BLaER1 treated with 17β-estradiol and CSF1 and Interleukin-3, amounts not matched to agents 10 nM and 100 nM (cell line): ENCODE results near the gene CHD8.
"Not testable (repeated sequence)": the region's sequence is repeated elsewhere in the genome, so short reads cannot be mapped to it uniquely, and the experiment has no call there.

ENCODE experiments used
- H3K27ac ChIP-seq, 11 experiments: shearing (Covaris generic); formaldehyde crosslinking; 2 replicates each; pipeline ENCODE4 v1.8.1; 2022
- H3K27me3 ChIP-seq, 11 experiments: shearing (Covaris generic); formaldehyde crosslinking; 2 replicates each; pipeline ENCODE4 v1.8.1; 2022
- H3K36me3 ChIP-seq, 11 experiments: shearing (Covaris generic); formaldehyde crosslinking; 2 replicates each; pipeline ENCODE4 v1.8.1; 2022
- H3K4me1 ChIP-seq, 10 experiments: shearing (Covaris generic); formaldehyde crosslinking; 2 replicates each; pipeline ENCODE4 v1.8.1; 2022
- H3K4me2 ChIP-seq, 11 experiments: shearing (Covaris generic); formaldehyde crosslinking; 2 replicates each; pipeline ENCODE4 v1.8.1; 2022
- H3K4me3 ChIP-seq, 10 experiments: shearing (Covaris generic); formaldehyde crosslinking; 2 replicates each; pipeline ENCODE4 v1.8.1; 2022
- H3K9ac ChIP-seq, 11 experiments: shearing (Covaris generic); formaldehyde crosslinking; 2 replicates each; pipeline ENCODE4 v1.8.1; 2022
- H3K9me3 ChIP-seq, 11 experiments: shearing (Covaris generic); formaldehyde crosslinking; replicated peaks in 1 of 11; 2 replicates each; pipeline ENCODE4 v1.8.1; 2022
- H4K20me1 ChIP-seq, 11 experiments: shearing (Covaris generic); formaldehyde crosslinking; 2 replicates each; pipeline ENCODE4 v1.8.1; 2022
- Cebpa-rat ChIP-seq, 11 experiments: shearing (Covaris generic); IDR thresholded peaks; 2 replicates each; pipeline ENCODE4 v1.8.1; 2022

Gene CHD8

DNA sequence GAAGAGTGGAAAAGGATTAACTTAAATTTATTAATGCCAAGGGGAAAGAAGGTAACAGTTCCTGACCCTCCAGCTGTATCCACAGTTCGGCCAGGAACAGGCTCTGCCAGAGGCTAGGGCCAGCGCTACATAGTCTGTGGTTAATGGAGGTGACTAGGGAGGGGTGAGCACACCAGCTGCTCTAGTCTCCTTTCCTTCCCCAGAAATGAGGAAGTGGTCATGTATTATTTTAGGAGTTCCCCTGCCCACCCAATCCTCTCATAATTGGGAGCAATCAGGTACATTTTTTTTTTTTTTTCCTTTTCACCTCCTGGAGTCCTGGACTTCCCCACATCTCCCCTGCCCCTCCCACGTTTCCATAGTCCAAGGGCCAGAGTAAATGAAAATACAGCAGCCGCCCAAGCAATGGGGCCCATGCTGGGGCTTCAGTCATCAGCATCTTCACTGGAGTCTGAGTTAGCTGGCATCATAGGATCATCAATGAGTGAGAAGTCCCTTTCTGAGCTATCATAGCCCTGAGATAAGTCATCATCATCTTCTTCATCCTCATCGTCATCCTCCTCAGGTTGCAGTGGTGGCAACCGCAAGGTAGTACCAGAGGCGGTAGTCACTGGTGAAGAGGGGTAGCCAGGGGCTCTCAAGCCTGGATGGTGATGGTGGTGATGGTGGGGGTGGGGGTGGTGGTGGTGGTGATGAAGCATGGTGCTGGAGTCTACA, 70.6 kb downstream of the CHD8 start:
- TF ChIP-seq Cebpa-rat (IDR thresholded peaks at IDR 0.05), result no peak
- no peaks in the 10 kb centered on the region for H3K27me3 ChIP-seq
- peak overlapping the region; percentile 94 to 99 (median 97) for H3K9ac ChIP-seq
- H3K4me1 ChIP-seq, result peaks cover 30 to 45% (median 41%) of the 10 kb centered on the region in 10 experiments
- peaks cover 50 to 71% (median 57%) of the 10 kb centered on the region in 11 experiments for H3K36me3 ChIP-seq
- peak overlapping the region; percentile 76 to 91 (median 88) for H3K4me3 ChIP-seq
- H3K27ac ChIP-seq, result peak overlapping the region; percentile 96 to 99 (median 98); a peak in 20 of 22 replicates
- H4K20me1 ChIP-seq, result peaks cover 11 to 33% (median 25%) of the 10 kb centered on the region in 11 experiments; a peak in 20 of 22 replicates
- H3K9me3 ChIP-seq, result no peaks in the 10 kb centered on the region
- H3K4me2 ChIP-seq, result peak overlapping the region; percentile 79 to 94 (median 89)

DNA sequence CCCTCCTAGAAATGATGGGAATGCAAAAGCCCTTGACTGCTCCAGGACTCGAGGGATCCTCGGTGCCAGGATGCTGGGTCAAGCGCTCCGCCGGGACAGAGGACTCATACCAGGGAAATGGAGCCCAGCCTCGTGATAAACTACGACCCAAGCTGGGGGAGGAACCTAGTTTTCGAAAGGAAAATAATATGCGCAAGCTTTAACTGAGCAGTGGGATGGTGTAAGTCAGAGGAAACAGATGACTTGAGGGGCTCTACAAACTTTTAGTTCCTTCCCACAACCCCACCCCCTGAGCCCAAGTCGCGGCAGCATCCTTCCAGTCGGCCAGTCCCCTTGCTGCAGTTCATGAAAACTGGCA, 71.5 kb downstream of the CHD8 start:
- Histone ChIP-seq H3K9ac (peak overlapping the region; percentile 94 to 99 (median 97)), H3K4me1 (peaks cover 30 to 53% (median 44%) of the 10 kb centered on the region in 10 experiments), H3K9me3 (no peaks in the 10 kb centered on the region), H3K4me2 (peak overlapping the region; percentile 79 to 94 (median 89)), H3K27me3 (no peaks in the 10 kb centered on the region), H3K27ac (peak overlapping the region; percentile 96 to 99 (median 98)), H3K4me3 (peak overlapping the region; percentile 76 to 91 (median 88)), H3K36me3 (peaks cover 42 to 71% (median 57%) of the 10 kb centered on the region in 11 experiments), H4K20me1 (peaks cover 19 to 41% (median 34%) of the 10 kb centered on the region in 11 experiments; a peak in 21 of 22 replicates)
- TF ChIP-seq Cebpa-rat (IDR thresholded peaks at IDR 0.05), result no peak

DNA sequence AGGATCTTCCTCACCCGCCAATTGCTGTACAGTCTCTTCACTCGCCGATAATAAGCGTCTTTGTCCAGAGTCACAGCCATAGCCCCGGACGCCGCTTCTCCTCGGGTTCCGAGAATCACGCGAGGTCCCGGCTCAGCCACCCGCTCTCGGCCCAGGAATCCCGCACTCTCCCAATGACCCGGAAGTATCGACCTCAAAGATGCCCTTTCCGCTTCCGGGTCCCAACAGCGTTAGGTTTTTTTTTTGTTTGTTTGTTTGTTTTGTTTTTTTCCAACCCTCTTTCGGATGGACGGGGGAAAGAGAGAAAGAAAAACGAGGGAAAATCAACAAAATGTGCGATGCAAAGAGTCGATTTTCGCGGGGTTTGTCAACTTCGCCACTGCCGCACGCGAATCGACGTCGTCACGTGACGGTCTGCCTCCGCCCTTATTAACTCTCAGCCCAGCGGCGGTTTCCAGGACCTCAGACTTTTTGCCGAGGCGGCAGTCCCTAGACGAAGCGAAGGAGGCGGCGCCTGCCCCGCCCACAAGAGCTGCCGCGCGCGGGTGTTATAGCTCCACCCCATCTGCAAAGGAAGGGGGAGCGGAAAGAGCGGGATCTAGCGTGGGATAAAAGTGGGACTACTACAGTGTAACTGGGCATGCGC, 72.0 kb downstream of the CHD8 start, which contains the start of gene SUPT16H:
SUPT16H (minus strand) TSS at position 172 of the 646 bp plus-strand sequence; CDS start at position 80, 92 bp downstream.
- Histone ChIP-seq H3K4me1 (peaks cover 30 to 58% (median 48%) of the 10 kb centered on the region in 10 experiments), H3K4me3 (peak within 1 kb of the TSS; percentile 76 to 91 (median 88)), H3K4me2 (peak within 1 kb of the TSS; percentile 83 to 94 (median 89)), H3K9me3 (no peaks in the 10 kb centered on the region), H4K20me1 (peaks cover 24 to 46% (median 39%) of the 10 kb centered on the region in 11 experiments; a peak in 21 of 22 replicates), H3K36me3 (peaks cover 37 to 71% (median 57%) of the 10 kb centered on the region in 11 experiments), H3K27ac (peak within 1 kb of the TSS; percentile 96 to 99 (median 98)), H3K9ac (peak within 1 kb of the TSS; percentile 94 to 99 (median 97)), H3K27me3 (no peaks in the 10 kb centered on the region)
- no peak for TF ChIP-seq Cebpa-rat (IDR thresholded peaks at IDR 0.05)

DNA sequence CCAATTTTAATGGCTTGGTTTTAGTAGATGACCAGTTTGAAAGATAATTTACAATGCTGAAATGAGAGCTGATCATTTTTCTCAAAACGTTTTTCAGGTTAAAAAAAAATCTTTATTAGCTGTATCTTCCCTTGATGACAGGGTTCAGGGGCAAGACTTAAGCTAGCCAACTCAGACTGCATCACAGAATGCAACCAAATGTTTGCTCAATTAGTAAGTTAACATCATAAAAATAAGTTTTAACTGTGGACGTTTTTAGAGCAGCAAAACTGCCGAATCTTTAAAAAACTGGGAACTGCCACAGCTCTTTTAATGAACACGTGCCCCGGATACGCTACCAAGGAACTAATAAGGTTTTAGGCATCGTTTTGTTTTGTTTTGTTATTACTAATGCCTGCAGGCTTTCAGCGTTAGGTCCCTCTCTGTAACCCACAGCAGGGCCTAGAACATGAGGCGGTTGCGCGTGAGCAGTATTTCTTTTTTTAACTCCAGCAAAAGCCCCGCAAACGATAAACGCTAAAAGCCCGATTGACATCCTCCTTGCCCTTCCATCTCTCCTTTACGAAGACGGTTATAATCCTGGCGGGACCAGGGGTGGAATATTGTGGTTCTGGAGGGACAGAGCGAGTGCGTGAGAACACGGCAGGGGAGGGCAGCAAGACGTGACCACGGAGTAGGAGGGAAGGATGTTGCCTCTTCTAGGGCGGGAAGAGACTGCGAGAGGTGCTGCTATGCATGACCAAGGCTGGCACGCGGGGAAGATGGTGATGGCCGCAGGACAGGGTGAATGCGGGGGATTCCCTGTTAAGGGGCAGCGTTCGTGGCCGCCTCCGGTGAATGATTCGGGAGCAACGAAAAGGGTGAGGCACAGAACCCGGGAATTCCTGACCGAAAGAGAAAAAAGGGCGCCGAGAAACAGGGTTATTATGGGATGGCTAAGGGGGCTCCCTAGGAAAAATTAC, 72.8 kb downstream of the CHD8 start:
- no peaks in the 10 kb centered on the region for H3K9me3 ChIP-seq
- H3K9ac ChIP-seq, result peak overlapping the region; percentile 94 to 99 (median 97)
- H3K4me3 ChIP-seq, result peak overlapping the region; percentile 76 to 91 (median 88)
- TF ChIP-seq Cebpa-rat (IDR thresholded peaks at IDR 0.05), result no peak
- peaks cover 30 to 60% (median 48%) of the 10 kb centered on the region in 10 experiments for H3K4me1 ChIP-seq
- peak overlapping the region; percentile 96 to 99 (median 98) for H3K27ac ChIP-seq
- H3K36me3 ChIP-seq, result peaks cover 29 to 71% (median 54%) of the 10 kb centered on the region in 11 experiments
- peak overlapping the region; percentile 83 to 94 (median 89) for H3K4me2 ChIP-seq
- peaks cover 28 to 49% (median 43%) of the 10 kb centered on the region in 11 experiments; a peak in 21 of 22 replicates for H4K20me1 ChIP-seq
- no peaks in the 10 kb centered on the region for H3K27me3 ChIP-seq

DNA sequence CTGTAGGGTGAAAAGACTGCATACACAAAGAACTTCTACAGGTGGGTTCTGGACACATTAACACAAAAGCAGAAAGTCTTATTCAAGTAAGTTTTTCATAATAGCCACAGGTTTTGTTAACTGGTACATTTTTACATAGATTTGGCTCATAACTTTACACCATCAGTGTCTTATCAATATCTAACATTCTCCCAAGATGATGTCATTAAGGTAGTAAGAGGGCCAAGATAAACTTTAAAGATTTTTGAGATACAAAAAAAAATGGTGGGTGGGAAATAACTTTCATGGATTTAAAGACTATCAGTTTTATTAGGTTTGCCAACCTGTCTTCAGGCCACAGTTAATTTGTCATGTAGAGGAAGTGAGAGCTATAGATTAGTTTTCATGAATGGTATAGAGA, 73.8 kb downstream of the CHD8 start:
- Histone ChIP-seq H4K20me1 (peaks cover 36 to 60% (median 52%) of the 10 kb centered on the region in 11 experiments; a peak in 21 of 22 replicates), H3K9me3 (no peaks in the 10 kb centered on the region), H3K9ac (peak overlapping the region; percentile 94 to 99 (median 97); a peak in 17 of 22 replicates), H3K4me3 (peak overlapping the region in 9 of 10 experiments; percentile 76 to 91 (median 88); a peak in 15 of 20 replicates), H3K27ac (peak overlapping the region in 2 of 11 experiments; percentile 96 to 98; a peak in 1 of 22 replicates), H3K27me3 (no peaks in the 10 kb centered on the region), H3K4me1 (peaks cover 30 to 60% (median 48%) of the 10 kb centered on the region in 10 experiments), H3K36me3 (peaks cover 28 to 71% (median 55%) of the 10 kb centered on the region in 11 experiments), H3K4me2 (peak overlapping the region; percentile 83 to 94 (median 89); a peak in 21 of 22 replicates)
- no peak for TF ChIP-seq Cebpa-rat (IDR thresholded peaks at IDR 0.05)

DNA sequence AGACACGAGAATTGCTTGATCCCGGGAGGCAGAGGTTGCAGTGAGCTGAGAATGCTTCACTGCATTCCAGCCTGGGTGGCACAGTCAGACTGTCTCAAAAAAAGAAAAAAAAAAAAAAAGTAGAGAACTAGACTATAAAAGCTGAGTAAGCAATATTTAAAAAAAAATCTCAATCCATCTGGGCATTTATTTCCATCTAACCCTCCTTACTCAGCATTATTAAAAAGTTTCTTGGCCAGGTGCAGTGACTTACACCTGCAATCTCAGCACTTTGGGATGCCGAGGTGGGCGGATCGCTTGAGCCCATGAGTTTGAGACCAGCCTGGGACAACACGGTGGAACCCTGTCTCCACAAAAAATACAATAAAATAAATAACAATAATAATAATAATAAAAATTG, 76.6 kb downstream of the CHD8 start:
- H4K20me1 ChIP-seq, result peaks cover 56 to 86% (median 79%) of the 10 kb centered on the region in 11 experiments; a peak in 21 of 22 replicates

DNA sequence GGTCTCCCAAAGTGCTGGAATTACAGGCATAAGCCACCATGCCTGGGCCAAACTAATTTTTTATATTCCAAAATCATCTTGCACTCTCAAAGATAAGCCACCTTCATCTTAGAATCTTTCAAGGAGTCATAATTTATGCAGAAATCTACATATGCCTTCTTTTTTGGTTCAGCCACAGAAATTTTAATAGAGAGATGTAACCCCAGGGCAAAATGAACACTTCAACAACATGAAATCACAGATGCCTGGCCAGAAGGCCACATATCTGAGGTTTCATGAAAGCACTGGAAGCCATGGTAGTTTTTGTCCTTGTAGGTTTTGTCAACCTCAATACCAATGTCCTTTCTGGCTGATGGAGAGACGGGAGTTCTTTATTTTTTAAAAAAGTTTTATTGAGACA, 81.9 kb downstream of the CHD8 start:
- no peaks in the 10 kb centered on the region for H3K9me3 ChIP-seq
- H3K4me3 ChIP-seq, result no peak overlapping the region
- no peak for TF ChIP-seq Cebpa-rat (IDR thresholded peaks at IDR 0.05)
- H3K4me2 ChIP-seq, result no peak overlapping the region
- peaks cover 40 to 88% (median 74%) of the 10 kb centered on the region in 11 experiments; a peak in 21 of 22 replicates for H4K20me1 ChIP-seq
- peaks cover 81 to 100% (median 98%) of the 10 kb centered on the region in 11 experiments for H3K36me3 ChIP-seq
- H3K4me1 ChIP-seq, result peaks cover 0 to 7% (median 0%) of the 10 kb centered on the region in 10 experiments; a peak in 3 of 20 replicates
- no peak overlapping the region for H3K9ac ChIP-seq
- no peaks in the 10 kb centered on the region for H3K27me3 ChIP-seq
- H3K27ac ChIP-seq, result no peak overlapping the region

More for the DNA sequence above, 76.6 kb downstream of the CHD8 start:
- no peaks in the 10 kb centered on the region for H3K27me3 ChIP-seq
- H3K4me1 ChIP-seq, result peaks cover 12 to 44% (median 34%) of the 10 kb centered on the region in 10 experiments
- H3K4me3 ChIP-seq, result no peak overlapping the region
- H3K9me3 ChIP-seq, result no peaks in the 10 kb centered on the region
- no peak for TF ChIP-seq Cebpa-rat (IDR thresholded peaks at IDR 0.05)
- H3K36me3 ChIP-seq, result peaks cover 28 to 83% (median 64%) of the 10 kb centered on the region in 11 experiments
- no peak overlapping the region for H3K27ac ChIP-seq
- peak overlapping the region in 2 of 11 experiments; percentile 17 to 90; a peak in 2 of 22 replicates for H3K4me2 ChIP-seq
- no peak overlapping the region for H3K9ac ChIP-seq

DNA sequence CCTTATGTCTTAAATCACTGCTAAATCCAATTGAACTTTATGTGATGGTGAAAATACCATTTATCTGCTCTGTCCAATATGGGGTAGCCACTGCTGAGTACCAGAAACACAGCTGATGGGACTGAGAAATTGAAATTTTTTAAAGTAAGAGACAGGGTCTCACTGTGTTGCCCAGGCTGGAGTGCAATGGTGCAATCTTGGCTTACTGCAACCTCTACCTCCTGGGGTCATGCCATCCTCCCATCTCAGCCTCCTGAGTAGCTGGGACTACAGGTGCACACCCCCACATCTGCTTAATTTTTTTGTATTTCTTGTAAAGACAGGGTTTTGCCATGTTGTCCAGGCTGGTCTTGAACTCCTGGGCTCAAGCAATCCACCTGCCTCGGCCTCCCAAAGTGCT, 83.1 kb downstream of the CHD8 start:
- not testable (repeated sequence) for H3K9ac ChIP-seq, H3K4me3 ChIP-seq, H3K4me1 ChIP-seq, H3K27ac ChIP-seq, H3K9me3 ChIP-seq, H3K4me2 ChIP-seq, H3K27me3 ChIP-seq
- Histone ChIP-seq H3K36me3 (peaks cover 89 to 100% (median 99%) of the 10 kb centered on the region in 11 experiments), H4K20me1 (peaks cover 32 to 80% (median 68%) of the 10 kb centered on the region in 11 experiments; a peak in 21 of 22 replicates)
